IPS-NIHi11 (cell line): Measurements from ENCODE around the gene COL27A1.

Source experiments
- DNase-seq: peaks from one replicate; pipeline ENCODE4 v3.0.0; 2012; ENCODE audit warnings: mixed read lengths, low spot score

The COL27A1 gene

DNA sequence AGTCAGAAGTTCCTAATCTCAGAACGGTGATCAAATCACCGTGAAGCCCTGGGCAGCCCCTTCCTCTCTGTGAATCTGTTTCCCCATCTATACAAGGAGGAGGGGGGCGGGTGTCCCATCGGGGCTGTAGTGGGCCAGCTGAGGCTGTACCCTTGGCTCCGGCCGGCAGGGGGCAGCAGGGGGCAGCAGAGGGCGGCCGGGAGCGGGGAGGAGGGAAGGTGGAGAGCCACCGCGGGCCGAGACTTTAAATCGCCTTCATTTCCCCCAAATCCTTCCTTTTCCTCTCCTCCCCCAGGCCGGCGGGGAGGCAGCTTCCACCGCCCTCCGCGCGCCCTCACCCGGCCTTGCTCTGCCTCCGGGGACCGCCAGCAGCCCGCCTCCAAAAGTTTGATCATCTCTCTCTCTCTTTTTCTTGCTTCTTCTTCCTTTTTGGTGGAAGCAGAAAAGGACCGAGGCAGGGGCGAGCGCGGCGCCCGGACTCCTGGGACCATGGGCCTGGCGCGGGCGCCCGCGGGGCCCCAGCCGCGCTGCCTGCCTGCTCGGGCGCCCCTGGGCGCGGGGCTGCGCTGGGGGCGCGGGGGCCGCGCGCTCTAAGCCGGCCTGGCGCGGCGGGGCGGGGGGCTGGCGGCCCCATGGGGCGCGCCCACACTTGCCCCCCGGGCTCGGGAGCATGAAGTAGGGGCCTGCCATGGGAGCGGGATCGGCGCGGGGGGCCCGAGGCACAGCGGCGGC lies at the start of gene COL27A1:
COL27A1 (plus strand) TSS at position 275 of the 732 bp plus-strand sequence; CDS start at position 689, 414 bp downstream.
- peak; percentile 93 for DNase-seq

DNA sequence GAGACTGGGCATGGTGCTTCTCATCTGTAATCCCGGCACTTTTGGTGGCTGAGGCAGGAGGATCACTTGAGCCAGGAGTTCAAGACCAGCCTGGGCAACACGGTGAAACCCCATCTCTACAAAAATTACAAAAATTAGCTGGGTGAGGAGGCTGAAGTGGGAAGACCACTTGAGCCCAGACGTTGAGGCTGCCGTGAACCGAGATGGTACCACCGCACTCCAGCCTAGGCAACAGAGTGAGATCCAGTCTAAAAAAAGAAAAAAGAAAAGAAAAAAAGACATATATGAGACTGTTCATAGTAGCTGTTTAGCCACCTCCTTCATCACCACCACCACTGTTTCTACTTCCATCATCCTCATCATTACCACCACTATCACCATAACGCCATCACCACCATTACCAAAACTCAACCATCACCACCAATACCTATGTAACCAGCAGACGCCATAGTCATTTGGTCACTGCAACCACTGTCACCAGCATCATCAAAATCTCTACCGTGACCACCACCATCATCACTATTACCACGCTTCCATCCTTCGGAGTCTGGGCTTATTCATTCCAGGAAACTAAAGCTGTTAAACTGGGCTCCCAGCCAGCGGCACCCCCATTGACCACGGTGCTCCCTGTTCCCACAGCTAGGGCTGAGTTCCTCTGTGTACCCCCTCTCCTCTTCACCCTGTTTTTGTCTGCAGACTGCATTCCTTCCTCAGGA lies 47.9 kb upstream of the COL27A1 start:
- no peak for DNase-seq

DNA sequence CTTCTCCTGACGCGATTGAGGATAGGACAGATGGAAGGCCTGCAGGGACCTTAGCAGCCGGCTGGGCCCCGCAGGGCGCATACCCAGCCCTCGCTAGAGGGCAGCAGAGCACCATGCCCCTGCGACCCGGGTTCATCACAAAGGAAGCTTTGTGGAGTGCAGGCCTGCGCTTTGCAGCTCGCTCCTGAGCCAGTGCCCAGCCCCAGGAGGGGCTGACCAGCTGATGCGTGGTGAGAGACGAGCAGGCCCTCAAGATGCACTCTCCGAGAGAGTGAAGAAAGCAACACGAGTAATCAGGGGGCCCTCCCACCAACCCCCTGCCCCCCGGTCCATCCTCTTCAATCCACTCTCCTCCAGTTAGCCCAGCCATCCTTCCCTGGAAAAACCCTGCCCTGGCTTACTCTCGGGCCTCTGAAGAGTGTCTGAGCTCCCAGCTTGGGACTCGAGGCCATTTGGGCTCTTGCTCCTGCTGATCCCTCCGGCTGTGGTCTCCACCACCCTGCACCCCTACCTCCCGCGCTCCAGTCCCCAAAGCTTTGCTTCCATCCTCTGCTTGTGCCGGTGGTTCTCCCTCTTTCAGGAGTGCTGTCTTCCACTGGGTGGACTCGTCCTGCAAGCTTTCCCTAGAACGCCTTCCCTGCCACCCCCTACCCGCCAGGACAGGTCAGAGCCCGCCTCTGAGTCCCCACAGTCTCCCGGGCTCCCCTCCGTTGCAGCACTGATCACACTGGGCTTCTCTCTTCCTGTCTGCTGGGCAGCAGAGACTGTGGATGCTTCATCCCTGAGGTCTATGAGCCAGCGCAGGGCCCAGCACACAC lies 47.1 kb upstream of the COL27A1 start:
- peak; percentile 92 for DNase-seq

DNA sequence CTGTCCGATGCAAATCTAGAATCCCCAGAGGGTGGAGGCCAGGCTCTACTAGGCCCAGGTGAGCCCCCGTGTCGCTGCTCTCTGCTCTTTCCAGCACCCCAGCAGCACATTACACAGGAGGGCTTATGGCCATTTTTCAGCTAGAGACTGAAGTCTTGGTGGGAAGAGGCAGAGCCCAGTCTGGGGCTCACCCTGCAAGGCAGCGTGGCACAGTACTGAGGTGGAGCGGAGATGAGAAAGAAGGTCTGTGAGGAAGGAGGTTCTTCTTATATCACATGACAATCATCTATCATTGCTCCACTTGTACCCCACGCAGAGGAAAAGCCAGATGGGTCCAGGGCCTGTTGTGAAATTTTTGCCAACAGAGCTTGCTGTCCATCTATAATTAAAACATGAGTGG lies 46.2 kb upstream of the COL27A1 start:
- DNase-seq = no peak

DNA sequence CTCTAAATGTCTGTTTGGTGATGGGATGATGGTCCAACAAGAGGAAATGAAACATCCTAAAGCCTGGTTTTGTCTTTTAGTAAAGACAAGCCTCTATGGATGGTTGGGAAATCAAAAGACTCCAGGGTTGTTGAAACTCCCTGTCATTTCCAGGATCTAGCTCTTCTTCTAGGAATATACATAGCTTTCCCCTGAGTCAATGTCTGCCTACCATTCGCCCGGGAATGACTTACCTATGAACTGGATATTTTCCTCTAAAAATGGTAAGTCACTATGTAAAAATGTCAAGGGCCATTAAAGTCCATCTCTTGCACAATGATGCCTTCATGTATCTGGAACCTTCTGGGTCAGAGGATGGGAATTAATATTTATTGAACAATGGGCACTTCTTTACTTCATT lies 45.2 kb upstream of the COL27A1 start:
- DNase-seq = no peak

DNA sequence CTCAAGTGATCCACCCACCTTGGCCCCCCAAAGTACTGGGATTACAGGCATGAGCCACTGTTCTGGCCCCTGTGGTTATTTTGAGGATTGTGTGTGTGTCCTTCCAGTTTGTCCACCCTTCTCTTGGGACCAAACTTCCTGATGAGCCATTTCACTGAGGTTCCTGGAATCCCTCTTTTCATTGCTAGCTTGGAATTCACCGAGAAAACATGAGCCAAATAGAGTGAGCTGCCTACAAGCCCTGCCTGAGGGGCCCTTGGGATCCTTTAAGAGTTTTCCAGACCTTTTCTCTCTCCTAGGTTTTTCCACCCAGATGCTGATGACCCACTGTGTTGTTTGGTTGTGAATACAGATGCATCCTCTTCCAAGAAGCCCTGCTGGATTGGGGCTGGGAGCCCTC lies 43.0 kb upstream of the COL27A1 start:
- DNase-seq = no peak

GRCh38 chr9:114112778-114113584 lies 42.4 kb upstream of the COL27A1 start:
- no peak for DNase-seq

DNA sequence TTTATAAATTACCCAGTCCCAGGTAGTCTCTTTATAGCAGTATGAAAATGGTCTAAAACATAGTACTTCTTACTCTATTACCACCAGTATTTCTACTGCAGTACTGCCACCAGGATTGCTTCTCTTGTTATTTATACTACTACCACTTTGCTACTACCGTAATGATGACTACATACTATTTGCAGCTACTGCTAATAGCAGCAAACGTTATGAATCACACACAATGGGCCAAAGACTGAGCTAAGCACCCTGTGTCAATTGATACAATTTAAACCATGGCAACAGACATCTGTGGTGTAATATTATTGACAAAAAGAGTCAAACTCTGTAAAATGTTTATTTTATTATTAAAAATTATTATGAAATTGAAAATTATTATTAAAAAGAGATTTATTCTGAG lies 41.0 kb upstream of the COL27A1 start:
- DNase-seq = no peak

- DNase-seq = no peak
Measured at GRCh38 chr9:114115654-114116125, 39.6 kb upstream of the COL27A1 start.

- no peak for DNase-seq
Measured at GRCh38 chr9:114116126-114116747, 39.1 kb upstream of the COL27A1 start.

DNA sequence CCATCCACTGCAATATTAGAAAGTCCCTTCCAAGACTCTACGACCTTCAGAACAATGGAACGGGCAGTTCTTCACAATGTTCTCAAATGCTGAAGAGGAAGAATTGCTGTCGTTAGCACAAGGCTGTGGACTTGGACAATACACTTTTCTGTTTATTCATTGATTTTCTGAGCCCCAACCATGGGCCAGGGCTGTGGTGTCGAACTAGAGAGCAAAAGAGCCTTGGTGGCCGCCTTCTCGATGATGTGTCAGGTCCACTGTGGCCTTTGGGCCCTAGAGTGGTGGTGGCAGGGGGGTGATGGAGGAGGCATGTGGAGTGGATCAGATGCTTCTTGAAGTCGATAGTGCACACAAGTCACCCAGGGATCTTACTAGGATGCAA lies 37.7 kb upstream of the COL27A1 start:
- no peak for DNase-seq

DNA sequence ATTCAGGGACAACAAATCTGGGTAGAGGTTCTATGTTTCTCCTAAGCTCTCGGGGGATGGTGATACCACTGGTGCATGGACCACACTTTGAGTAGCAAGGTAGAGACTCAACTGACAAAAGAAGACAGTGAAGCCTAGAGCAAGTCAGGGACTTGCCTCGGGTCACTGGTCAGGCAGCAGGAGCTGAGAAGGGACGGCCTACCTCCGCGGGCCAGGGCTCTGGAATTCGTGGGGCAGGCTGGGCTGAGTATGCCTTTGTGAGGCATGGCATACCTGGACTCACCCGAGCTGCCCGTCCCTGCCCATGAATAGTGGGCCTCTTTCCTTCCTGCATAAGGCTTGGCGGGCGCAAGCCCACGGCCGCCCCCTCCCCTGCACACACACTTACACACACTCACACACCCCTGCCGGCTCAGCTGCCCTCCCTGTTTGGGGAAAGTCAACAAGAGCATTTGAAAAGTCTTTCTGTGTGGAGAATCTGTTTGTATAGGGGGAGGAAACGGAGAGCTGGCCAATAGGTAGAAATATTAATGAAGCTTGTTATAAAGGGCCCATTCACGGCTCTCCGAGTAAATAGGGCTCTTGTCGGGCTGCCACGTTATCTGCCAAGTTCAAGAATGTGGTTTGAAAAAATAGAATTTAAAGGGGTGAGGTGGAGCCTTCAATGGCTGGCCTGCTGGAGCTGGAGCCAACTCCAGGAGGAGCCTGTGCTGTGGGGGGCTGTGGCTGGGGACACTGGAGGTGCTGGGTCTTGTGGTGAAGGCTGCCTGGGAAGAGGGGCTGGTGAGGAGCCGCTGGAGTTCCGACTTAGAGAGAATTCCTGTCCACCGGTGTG lies 37.1 kb upstream of the COL27A1 start:
- DNase-seq = no peak

DNA sequence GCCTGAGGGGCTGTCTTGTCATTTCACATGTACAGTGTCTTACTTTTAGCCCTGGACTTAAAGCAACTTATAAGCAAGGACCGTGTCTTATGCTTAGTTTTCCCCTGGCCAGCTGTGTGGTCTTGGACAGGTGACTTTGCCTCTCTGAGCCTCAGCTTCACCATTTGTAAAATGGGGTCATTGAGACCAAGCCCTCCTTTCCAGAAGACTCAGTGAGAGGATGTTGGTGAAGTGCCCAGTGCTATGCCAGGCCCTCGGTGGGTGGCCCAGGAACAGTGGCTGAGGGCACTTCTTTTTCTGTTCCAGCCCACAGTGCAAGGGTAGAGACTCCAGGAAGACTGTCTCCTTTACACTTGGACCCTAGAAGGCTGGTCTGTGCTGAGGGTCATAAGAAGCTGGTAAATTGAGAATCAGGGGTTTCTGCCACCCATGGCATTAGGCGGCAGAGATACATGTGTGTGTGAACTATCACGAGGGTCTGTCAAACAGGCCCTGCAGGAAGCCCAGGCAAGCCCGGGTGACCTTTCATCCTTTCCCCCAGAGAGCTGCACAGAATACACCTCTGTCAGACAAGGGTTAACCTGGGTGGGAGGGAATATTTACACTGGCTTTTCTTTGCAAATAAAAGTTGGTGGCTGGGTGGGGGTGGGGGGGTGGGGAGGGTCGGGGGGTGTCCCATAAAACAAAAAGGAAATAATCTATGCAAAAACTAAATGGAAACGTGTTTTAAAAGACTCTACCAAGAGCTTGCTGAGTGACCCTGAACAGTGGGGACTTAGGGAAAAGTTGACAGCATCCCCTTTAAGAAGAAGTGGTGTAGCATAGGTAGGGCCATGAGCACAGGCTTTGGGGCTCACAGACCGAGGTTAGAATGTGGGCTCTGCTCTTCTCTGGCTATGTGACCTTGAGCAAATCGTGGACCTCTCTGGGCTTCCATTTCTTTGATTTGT lies 35.8 kb upstream of the COL27A1 start:
- DNase-seq = no peak

DNA sequence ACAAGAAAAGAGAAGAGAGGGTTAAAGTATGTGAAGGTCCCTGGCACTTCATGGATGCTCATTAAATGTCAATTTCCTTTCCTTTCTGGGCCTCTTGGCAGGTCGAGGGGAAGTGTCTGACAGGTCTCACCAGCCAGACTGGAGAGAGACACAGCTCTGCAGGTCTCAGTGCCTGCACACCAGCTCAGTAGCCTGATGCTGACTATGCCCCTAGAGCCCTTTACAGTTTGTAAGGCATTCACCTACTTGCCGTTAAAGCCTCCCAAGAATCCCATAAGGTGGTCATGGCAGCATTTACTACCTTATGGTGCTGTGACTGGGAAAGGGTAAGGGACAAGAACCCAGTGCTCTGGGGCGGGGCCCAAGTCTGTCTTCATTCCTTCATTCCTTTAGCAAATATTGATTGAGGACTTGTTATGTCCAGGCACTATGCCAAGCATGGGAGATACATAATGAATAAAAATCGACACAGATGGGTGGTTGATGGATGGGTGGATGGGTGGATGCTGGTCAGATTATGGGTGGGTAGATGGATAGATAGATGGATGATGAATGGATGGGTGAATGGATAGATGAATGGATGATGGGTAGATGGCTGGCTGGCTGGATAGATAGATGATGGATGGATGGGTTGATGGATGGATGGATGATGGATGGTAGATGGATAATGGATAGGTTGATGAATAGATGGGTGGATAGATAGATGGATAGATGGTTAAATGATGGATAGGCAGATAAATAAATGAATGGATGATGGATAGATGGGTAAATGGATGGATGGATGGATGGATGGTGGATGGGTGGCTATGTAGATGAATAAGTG lies 34.9 kb upstream of the COL27A1 start:
- no peak for DNase-seq

GRCh38 chr9:114121227-114122135 lies 33.9 kb upstream of the COL27A1 start:
- DNase-seq = no peak

GRCh38 chr9:114122136-114123027 lies 33.0 kb upstream of the COL27A1 start:
- DNase-seq = no peak
